Activated CD8-positive, alpha-beta T cell treated with anti-CD3 and anti-CD28 coated beads for 36 hours (primary cell): ENCODE data around the gene CCDC93. TPM values are rescaled to one million over a fixed set of nuclear protein-coding genes. Genes with fewer than 3 reads are reported as not detected.

Source experiments
- ATAC-seq: fragments of 200-7000 bp; cut with Tn5 transposase; one replicate; pipeline ENCODE4 v1.10.0; 2021; ENCODE audit warnings: mild to moderate bottlenecking, moderate library complexity
- CTCF ChIA-PET: fragments of 350-600 bp; sonication (Branson Sonifier 250); formaldehyde crosslinking; loops from one replicate; lab custom pipeline; 2021; ENCODE audit warnings: antibody characterized with exemption; lab: Charles Lee
- POLR2A ChIA-PET: fragments of 350-600 bp; sonication (Branson Sonifier 250); formaldehyde crosslinking; loops from one replicate; lab custom pipeline; 2021; ENCODE audit warnings: antibody characterized with exemption; lab: Charles Lee
- DNase-seq: peaks from one replicate; pipeline ENCODE4 v3.0.0-alpha.2; 2020
- H3K27ac Mint-ChIP-seq: one replicate; pipeline ENCODE4 v1.8.0; 2021; ENCODE audit warnings: mild to moderate bottlenecking, mixed read lengths
- H3K27me3 Mint-ChIP-seq: one replicate; pipeline ENCODE4 v1.8.0; 2021; ENCODE audit warnings: mixed read lengths
- H3K36me3 Mint-ChIP-seq: one replicate; pipeline ENCODE4 v1.8.0; 2021; ENCODE audit warnings: low read depth, mixed read lengths
- H3K4me1 Mint-ChIP-seq: one replicate; pipeline ENCODE4 v1.8.0; 2021; ENCODE audit warnings: low read depth, mixed read lengths
- H3K4me3 Mint-ChIP-seq: one replicate; pipeline ENCODE4 v1.8.0; 2021; ENCODE audit warnings: mild to moderate bottlenecking, moderate library complexity, mixed read lengths
- H3K9me3 Mint-ChIP-seq: one replicate; pipeline ENCODE4 v1.8.0; 2021; ENCODE audit warnings: mixed read lengths
- CTCF ChIP-seq: fragments of 200-600 bp; IDR thresholded peaks from one replicate; pipeline ENCODE4 v1.8.0; 2022; ENCODE audit warnings: antibody characterized with exemption, mild to moderate bottlenecking
- intact Hi-C: fragments of 100-400 bp; cut with micrococcal nuclease; formaldehyde crosslinking; loops from one replicate; pipeline ENCODE4 v1.10.0; 2022
- total RNA-seq, 2 experiments: library from RNA; stranded (reverse); gene quantifications; one replicate each; pipeline ENCODE4 v1.2.3, GENCODE V29; 2021

CCDC93 gene
- total RNA-seq, 2 experiments from 2014 or later = 24.5 to 25.4 TPM

- no peaks in the 10 kb centered on the region for H3K4me1 Mint-ChIP-seq
- DNase-seq = no peak
- H3K36me3 Mint-ChIP-seq = peaks cover 41% of the 10 kb centered on the region
- no peak for TF ChIP-seq CTCF
- ChIA-PET CTCF (interaction anchor here (2.9 kb wide), 1 partner anchor 30 kb away, joined by 18 read pairs; no protein-coding TSS in a partner anchor), POLR2A (no interaction called here)
- no peak for ATAC-seq
- no peaks in the 10 kb centered on the region for H3K9me3 Mint-ChIP-seq
- no peak overlapping the region for H3K4me3 Mint-ChIP-seq
- H3K27me3 Mint-ChIP-seq = no peaks in the 10 kb centered on the region
- H3K27ac Mint-ChIP-seq = no peak overlapping the region
- intact Hi-C loops = no loop called here
Observed at GRCh38 chr2:117972476-117973123, 41.3 kb downstream of the CCDC93 start.

DNA sequence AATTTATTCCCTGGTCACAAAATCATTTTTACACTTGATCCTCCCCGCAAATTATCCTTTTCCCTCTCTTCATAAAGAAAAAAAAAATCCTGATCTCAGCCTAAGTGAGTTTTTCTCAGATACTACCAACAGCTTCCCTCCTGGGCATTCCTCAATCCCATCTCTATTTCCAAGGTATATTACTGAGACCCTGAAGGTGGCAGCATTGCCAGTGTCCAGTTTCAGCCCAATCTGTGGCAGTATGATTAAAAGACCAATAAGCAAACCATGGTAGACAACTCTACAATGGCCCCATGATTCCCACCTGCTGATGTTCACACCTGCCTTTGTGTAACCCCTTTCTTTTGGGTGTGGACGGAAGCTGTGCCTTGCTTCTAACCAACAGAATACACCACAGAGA lies 45.1 kb downstream of the CCDC93 start:
- DNase-seq (no peak), ATAC-seq (no peak)
- no peaks in the 10 kb centered on the region for H3K27me3 Mint-ChIP-seq
- CTCF ChIA-PET = interaction anchor here (1.7 to 2.3 kb wide), 2 partner anchors 17 to 34 kb away, joined by 4 to 10 read pairs; no protein-coding TSS in a partner anchor
- no peak for TF ChIP-seq CTCF
- H3K36me3 Mint-ChIP-seq = peaks cover 28% of the 10 kb centered on the region
- H3K27ac Mint-ChIP-seq = no peak overlapping the region
- no peaks in the 10 kb centered on the region for H3K9me3 Mint-ChIP-seq
- H3K4me3 Mint-ChIP-seq = no peak overlapping the region
- POLR2A ChIA-PET = no interaction called here
- H3K4me1 Mint-ChIP-seq = no peaks in the 10 kb centered on the region
- intact Hi-C loops = no loop called here

GRCh38 chr2:117967977-117968718 lies 45.7 kb downstream of the CCDC93 start:
- TF ChIP-seq CTCF = no peak
- Mint-ChIP-seq H3K27me3 (no peaks in the 10 kb centered on the region), H3K36me3 (peaks cover 29% of the 10 kb centered on the region), H3K27ac (no peak overlapping the region), H3K4me3 (no peak overlapping the region), H3K9me3 (no peaks in the 10 kb centered on the region), H3K4me1 (no peaks in the 10 kb centered on the region)
- ChIA-PET CTCF (interaction anchor here (1.7 to 2.3 kb wide), 2 partner anchors 16 to 35 kb away, joined by 4 to 10 read pairs; no protein-coding TSS in a partner anchor), POLR2A (interaction anchor here (0.7 kb wide), 1 partner anchor 132 kb away, joined by 3 read pairs; no protein-coding TSS in a partner anchor)
- intact Hi-C loops = no loop called here
- ATAC-seq = no peak
- DNase-seq = no peak

- Mint-ChIP-seq H3K4me3 (no peak overlapping the region), H3K27me3 (no peaks in the 10 kb centered on the region), H3K36me3 (peaks cover 26% of the 10 kb centered on the region), H3K9me3 (no peaks in the 10 kb centered on the region), H3K27ac (no peak overlapping the region), H3K4me1 (no peaks in the 10 kb centered on the region)
- ChIA-PET POLR2A (no interaction called here), CTCF (interaction anchor here (1.5 kb wide), 2 partner anchors 28 to 40 kb away, joined by 3 to 4 read pairs; no protein-coding TSS in a partner anchor)
- DNase-seq (no peak), ATAC-seq (no peak)
- intact Hi-C loops = no loop called here
- no peak for TF ChIP-seq CTCF
Observed at GRCh38 chr2:117963446-117963845, 50.4 kb downstream of the CCDC93 start.

DNA sequence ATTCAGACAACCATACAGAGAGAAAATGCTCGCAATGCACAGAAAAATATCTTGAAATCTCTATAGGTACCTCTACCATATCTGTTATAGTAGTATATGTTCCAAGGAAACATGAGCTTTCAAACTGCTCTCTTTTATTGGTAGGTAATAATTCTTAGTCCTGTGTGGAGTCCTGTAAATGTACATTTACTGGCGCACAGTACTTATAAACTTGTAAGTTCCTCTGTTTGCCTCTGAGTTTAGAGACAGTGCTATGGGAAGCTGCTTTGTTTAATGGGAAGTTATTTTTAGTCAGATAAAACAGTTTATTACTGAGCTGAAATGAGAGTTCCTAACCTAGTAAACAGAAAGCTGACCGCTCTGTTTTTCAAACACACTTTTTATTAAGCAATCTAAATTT lies 52.7 kb downstream of the CCDC93 start:
- Mint-ChIP-seq H3K36me3 (peaks cover 45% of the 10 kb centered on the region), H3K4me3 (no peak overlapping the region), H3K4me1 (no peaks in the 10 kb centered on the region), H3K27me3 (no peaks in the 10 kb centered on the region), H3K27ac (no peak overlapping the region), H3K9me3 (no peaks in the 10 kb centered on the region)
- DNase-seq (no peak), ATAC-seq (no peak)
- ChIA-PET POLR2A (no interaction called here), CTCF (interaction anchor here (0.6 to 4.0 kb wide), 3 partner anchors 10 to 298 kb away, joined by 3 to 22 read pairs (median 11); no protein-coding TSS in a partner anchor)
- intact Hi-C loops = no loop called here
- no peak for TF ChIP-seq CTCF
